ENCODE data around the gene LYST.
"Not testable (repeated sequence)": the region's sequence is repeated elsewhere in the genome, so short reads cannot be mapped to it uniquely, and the experiment has no call there.

The LYST gene

DNA sequence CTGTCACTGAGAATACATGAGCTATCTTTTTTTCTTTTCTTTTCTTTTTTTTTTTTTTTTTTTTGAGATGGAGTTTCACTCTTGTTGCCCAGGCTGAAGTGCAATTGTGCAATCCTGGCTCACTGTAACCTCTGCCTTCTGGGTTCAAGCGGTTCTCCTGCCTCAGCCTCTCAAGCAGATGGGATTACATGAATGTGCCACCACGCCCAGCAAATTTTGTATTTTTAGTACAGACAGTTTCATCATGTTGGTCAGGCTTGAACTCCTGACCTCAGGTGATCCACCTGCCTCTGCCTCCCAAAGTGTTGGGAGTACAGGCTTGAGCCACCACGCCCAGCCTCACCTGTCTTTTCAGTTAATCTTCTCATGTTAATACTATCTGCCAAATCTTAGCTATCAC, 112.5 kb downstream of the LYST start:
- DNase-seq, result not testable (repeated sequence)

DNA sequence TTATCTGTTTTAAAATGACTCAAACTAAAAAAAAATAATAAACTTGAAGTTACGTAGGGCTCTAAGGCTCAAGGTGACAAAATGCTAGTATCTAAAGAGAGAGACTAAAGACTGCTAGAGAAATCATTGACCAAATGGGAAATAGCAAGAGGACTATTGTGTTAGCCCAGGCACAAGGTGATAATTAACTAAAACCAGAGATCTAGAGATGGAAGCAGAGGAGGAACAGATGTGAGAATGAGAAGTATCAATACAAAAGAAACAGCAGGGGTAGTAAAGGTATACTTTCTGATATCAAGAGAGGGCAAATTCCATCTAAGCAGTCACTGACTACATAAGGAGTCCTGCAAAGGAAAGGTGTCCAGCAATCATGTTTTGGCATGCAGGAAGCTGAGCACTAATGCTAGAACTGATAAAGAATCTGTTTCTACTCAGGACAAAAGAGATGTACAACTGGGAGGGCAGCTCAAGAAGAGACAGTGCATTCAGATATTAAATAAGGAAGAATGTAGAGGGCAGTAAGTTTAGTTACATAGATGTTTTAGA, 116.9 kb downstream of the LYST start:
- DNase-seq, result no peak

DNA sequence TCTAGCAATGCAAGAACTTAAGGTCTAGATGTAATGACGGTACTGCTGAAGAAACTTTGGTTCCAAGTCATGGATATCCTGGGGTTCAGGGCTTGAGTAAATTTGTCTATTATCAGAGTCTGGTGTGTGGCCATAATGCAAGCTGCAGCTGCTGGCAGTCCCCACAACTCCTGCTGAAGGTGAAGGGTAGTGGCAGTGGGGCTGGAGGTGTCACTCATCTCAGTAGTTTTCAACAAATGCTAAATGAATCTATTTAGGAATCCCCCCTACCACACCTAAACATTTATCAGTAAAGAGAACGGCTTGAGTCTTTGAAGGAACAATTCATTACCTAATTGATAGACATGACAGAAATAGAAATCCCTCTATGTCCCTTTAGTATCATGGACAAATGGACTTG, 118.0 kb downstream of the LYST start:
- no peak for DNase-seq

DNA sequence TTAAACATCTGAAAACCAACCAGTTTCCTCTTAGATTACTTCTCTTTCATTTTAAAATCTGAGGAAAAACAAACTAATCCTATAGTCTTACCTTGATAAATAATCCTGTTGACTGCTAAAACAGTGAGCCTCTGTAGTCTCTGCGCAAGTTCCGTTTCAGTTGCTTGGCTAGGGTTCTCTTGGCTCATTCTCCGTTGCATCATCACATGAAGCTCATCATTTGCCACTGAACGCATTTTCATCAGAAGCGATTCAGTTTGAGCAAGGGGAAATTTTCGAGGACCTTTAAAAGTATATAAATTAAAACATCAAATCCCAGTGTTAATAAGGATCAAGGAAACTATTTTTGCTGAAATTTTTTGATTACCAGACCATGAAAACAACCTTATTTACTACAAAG, 120.5 kb downstream of the LYST start:
- DNase-seq, result no peak

DNA sequence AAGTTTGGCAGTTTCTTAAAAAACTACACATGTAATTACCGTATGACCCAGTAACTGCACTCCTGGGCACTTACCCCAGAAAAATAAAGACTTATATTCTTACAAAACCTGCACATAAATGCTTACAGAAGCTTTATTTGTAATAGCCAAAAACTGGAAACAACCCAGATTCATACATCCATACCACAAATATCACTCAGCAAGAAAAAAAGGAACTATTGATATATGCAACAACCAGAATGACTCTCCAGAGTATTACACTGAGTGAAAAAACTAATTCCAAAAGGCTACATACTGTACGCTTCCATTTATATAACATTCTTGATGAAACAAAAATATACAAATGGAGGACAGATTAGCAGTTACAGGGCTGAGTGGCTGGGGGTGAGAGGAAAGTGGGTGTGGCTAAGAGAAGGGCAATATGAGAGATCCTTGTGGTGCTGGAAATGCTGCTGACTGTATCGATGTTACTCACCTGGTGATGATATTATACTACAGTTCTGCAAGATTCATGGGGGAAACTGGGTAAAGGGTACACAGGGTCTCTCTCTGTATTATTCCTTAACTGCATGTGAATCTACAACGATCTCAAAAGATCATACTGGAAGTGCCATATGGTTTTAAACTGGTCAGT, 121.1 kb downstream of the LYST start:
- no peak for DNase-seq

DNA sequence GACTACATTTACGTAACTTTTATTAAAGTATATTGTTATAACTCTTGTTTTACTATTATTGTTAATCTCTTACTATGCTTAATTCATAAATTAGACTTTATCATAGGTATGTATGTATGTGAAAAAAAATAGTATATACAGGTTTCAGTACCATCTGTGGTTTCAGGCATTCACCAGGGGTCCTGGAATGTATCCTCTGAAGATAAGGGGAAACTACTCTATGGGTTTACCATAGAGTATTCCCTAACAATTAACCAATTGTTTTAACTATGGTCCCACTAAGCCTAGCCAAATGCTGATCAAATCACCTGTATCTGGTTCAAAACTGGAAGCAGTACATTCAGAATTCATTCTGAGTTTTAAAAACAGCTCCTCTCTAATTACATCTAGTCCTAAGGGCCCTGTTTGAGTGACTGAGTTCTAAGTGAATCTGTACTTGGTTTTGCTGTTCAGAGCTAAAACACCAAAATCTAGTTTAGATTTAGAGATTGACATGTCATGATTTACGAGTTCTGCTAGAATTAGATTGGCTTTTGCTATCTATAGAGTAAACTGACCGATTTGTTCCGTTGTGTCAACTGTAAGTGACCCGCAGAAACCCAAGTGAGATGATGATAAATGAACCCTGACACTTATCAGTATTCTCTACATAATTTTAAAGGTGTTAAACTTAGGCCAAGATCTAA, 123.6 kb downstream of the LYST start:
- DNase-seq, result no peak

DNA sequence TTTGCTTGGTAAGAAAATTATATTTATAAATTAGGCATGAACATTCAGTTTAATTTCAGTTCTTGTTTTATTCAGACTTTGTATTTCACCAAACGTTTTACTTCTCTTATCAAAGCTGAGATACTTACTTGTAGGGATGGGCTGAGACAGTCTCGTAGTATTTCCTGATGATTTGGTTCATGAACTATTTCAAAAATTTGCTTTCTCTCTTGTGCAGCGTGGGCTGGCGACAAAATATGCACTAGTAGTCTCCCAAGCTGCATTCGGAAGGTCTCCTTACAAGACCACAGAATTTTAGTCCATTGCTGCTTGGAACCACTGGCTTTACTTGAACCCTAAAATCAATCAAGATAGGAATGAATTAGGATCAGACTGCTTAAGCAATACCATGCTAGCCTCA, 125.4 kb downstream of the LYST start:
- DNase-seq, result no peak

DNA sequence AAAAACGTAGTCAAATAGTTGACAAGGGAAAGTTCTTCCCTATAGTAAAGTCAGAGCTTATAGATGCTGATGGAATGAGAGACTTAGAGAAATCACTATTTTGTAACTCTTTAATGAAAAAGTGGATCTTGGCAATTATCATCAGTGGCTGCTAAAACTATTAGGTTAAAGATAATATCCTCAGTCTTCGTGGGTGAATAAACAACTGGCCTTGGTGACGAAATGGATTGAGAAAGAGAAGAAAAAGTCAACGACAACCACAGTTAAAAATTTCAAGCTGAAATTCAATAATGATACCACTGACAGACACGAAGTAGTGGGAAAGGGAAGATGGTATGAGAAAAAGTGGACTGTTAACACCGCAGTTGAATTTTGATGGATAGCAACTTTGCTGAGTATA, 127.1 kb downstream of the LYST start:
- DNase-seq, result no peak

DNA sequence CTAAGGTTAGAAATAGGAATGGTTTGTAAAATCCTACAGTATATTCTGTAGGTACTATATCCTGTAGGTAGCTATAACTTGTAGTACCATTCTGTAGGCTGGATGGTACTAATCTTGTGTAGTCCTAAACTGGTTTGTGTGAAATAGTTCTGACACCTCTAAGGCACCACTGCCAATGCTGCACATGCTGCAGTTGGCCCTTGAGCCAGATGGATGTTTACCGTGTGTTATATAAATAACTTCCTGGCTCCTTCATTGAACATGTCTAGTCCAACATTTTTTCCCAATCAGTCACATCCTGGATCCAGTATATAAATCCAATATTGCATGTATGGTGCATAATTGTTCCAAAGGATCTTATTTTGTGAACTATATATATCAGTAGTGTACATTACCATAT, 127.6 kb downstream of the LYST start:
- no peak for DNase-seq

DNA sequence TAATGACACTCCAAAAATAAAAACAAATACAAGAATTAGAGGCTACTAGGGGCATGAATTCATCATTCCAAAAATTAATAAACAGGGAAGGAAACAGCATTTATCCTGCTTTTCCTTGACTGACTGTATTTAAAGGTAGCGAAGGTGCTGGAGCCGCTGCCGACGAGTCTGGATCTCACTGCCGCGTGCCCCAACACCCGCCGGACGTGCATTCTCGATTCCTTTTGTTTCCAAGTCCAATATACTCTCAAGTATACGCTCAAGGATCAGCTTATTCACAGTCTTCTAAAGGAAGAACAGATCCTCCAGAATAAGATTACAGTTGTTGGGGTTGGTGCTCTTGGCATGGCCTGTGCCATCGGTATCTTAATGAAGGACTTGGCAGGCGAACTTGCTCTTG, 129.0 kb downstream of the LYST start:
- no peak for DNase-seq

DNA sequence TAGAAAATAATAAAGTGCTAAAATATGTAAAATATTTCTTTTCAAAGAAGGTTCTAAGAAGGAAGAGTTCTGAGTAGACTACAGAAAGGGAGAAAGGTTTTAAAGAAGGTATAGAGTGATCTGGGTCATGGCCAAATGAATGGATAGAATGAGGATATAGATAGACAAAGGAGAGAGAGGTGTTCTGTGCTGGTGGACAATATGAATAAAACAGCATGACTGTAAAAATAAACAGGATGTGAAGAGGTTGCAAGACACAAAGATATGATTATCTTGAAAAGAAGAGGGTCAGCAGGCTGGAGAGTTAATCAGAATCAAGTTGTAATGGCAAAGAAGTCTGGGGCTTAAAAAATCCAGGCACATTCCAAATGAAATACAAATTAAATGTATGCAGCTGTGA, 130.4 kb downstream of the LYST start:
- no peak for DNase-seq

DNA sequence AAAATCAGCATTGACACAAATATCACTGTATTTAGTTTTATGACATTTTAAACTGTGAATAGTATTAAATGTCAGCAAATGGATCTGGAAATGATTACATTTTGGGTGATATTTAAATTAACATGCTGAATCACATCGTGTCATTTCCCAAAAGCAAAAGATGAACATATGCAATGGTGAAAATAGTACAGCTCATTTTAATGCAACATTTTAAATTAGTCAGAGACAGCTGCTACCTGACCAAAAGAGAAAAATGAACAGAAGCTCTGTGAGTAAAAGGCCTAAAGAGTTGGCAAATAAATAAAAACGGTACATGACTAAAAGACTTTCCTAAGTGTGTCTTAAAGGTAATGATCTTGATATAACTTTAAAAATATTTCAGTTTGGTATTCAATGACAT, 131.1 kb downstream of the LYST start:
- no peak for DNase-seq

DNA sequence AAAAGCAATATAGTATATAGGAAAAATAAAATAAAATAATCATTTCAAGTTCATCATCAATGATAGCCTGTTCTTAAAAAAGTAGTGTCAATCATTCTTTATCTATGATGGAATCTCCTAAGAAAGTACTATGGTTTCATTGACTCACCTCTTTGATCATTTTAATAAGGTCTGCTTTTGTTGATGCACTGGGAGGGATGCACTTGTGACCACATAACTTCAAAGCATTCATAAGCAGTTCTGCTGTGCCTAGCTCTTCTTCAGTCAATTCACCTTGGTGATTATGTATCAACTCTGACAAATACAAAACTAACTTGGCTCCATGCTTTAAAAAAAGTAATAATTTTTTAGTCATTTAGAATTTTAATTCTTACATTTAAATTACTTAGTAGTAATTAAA, 132.4 kb downstream of the LYST start:
- DNase-seq, result no peak

DNA sequence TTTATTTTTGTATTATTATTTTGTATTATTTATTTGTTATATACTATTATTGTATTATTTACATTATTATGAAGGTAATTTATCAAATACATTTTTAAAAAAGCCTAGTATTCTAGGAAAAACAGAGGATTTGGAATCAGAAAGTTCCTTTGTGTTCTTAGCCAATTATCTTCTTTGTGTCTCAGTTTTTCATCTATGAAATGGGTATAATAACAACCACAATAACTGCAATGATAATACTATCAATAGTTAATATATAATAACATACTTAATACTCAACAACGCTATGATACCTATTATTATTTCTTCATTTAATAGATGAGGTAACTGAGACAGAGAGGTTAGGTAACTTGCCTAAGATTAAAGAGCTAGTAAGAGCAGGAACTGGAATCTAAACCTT, 136.7 kb downstream of the LYST start:
- no peak for DNase-seq

DNA sequence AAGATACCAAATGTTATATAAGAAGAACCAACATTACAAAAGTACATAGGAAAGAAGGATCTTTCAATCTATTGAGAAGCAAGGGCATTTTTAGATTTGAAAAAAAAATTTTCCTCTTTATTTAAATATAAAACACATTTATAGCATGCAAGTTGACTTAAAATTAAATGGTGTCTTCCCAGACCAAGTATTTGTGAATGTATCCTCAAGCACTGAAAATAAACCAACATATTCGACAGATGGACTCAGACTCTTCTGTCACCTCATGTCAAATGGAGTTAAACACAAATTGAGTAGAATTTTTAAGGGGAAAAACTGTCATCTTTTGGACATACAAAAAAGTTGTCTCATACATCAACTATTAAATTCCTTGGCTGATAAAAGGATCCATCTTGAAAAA, 140.1 kb downstream of the LYST start:
- no peak for DNase-seq

DNA sequence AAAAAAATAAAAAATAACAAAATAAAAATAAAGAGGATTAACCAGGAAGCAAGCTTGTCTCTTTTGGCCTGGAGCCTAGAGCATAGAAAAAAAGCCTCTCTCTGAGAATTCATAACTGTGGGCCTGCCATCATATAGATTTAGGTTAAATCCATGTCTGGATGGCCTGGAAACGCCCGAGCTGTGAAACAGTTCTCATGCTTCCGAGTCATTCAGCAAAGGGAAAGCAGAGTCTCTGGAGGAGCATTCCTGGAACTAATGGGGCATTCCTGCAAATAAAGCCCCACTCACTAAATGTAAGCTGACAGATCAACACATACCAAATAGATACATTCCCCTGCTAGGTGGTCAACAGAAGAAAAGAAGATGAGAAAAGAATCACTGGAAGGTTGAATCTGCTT, 141.3 kb downstream of the LYST start:
- no peak for DNase-seq

DNA sequence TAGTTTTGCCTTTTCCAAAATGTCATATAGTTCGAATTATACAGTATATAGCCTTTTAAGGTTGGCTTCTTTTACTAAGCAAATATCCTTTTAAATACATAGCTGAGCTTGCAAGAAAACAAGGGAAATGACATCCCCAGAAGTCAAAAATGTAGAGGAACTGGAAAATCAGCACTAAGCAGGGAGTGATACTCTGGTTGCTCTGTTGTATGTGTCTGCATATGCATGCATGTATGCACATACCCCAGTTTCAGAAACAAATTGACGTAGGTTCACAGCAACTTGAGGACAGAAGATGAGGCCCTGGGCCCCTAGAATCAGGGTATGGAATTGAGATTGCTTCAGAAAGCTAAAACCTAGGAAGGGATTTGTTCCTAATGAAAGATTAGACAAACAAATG, 142.0 kb downstream of the LYST start:
- no peak for DNase-seq

DNA sequence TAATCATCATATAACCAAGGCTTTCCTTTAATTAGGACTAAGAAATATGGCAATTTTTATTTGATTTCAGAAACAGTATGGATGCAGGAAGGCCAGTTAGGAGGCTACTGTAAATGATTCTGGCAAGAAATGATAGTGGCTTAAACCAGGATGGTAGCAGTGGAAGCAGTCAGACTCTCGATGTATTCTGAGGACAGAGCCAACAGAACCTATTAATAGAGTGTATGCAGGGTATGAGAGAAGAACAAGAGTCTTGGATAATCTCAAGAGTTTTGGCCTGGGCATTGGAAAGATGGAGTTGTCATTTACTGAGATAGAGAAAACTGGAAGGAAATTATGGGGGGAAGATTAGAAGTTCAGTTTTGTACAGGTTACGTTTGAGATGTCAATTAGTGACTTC, 143.8 kb downstream of the LYST start:
- no peak for DNase-seq

DNA sequence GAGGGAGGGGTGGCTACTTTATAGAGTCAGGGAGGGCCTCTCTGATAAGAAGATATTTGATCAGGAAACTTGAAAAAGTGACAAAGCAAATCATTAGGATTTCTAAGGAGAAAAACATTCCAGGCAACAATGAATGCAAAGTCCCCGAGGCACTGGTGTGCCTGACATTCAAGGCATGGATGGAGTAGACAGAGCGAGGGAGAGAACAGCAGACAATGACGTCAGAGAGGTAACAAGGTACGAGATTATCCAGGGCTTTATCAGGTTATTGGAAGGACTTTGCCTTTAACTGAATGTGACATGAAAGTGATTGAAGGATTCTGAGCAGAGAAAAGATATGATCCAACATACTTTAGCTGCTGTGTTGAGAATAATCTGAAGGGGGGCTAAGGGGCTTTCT, 144.7 kb downstream of the LYST start:
- no peak for DNase-seq

DNA sequence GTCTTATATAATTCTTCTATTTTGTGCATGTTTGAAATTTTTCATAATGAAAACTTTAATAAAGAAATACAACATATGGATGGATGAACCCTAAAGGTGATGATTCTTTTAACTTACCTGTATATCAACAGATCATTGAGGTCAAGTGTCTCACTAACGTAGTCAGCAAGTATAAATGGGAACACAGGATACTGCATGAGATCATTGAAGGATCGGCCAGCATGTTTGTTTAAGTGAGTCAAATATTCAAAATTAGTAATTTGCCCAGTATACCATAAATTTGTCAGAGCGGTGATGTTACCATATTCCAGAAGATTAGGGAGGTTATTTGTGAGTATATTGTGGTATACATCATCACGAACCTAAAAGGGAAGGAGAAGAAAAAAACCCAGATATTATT, 146.2 kb downstream of the LYST start:
- DNase-seq, result no peak

DNA sequence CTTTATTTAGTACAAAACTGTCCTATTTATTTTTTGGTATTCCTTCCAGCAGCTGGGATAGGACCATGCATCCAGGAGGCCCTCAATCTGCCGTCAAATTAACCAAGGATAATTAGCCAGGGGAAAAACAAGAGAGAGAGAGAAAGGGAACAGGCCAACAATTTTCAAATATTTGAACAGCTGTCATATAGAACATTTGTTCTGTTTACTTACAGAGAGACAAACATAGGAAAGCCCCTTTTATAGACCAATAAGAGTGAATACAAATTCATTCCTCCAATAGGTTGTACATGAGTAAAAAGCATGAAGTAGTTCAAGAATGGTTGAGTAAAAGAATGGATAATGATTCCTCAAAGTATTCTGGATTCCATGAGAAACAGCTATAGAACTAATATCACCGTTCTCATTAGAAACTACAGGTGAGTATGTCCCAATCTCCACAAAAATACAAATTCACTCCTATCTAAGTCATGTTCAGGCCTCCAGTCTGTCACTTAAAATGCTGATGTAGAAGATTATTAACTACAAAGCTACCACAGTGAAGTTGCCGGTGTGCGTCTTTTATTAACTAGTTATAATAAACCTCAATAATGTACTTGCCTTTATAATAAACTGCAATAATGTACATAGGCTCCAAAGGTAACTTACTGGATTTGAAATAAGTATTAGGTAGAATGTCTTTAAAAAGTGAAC, 152.4 kb downstream of the LYST start:
- no peak for DNase-seq

DNA sequence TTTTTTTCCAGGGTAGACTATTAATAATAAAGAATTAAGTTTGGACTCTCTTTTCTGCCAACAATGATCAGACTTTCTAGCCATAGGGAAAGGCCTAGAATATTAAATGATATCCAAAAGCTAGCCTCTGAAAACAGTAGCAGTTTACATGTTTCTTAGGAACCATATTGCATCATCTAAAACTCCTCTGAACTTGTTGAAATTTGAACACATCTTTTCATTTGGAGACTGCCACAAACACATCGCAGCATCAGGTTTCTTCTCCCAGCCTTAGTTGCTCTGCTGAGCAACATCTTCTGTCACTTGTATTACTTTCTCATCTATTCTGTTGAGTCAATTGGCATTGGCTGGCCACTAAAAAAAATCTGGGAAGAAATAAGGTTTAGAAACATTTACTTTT, 153.9 kb downstream of the LYST start:
- DNase-seq, result no peak

DNA sequence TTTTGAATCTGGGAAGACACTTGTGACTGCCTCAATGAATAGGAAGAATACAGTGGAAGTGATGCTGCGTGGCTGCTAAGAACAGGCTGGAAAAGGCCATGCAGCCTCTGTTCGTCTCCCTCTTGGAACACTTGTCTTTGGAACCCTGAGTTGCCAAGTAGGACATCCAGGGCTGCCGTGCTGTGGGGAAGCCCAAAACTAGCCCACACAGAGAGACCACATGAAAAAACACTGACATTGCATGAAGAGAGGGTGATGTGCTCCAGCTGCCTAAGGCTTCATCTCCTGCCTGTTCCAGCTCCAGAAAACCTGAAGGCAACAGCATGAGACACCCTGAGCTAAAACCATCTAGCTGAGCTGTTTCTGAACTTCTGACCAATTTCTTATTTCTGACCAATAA, 156.0 kb downstream of the LYST start:
- DNase-seq, result no peak

DNA sequence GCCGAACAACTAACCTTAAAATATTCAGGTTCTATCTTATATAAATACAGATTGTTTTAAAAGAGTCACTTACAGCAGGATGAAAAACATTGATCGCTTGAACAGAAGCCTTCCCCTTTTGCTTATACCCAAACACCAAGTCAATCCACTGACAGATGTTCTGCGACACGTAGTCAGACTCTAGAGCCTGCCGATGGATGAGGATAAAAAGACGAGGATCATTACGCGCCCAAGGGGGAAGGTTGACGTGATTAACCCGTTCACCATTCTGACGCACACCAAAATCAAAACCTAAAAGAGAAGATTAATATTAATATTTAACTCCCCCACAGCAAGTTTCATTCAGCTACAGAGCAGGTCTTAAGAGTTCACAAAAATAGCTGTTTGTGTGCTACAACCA, 157.7 kb downstream of the LYST start:
- DNase-seq, result no peak

Measured in NK-92 treated with Interleukin-12 subunit alpha and Interleukin-12 subunit beta, amount 100 ng/mL, for 24 hours (cell line).